H1 (cell line): ENCODE measurements around the gene LGALS16. TPM values are rescaled to one million over a fixed set of nuclear protein-coding genes. Genes with fewer than 3 reads are reported as not detected.

ENCODE experiments used
- CTCF ChIA-PET: fragments of 300-600 bp; sonication (Branson Sonifier 250); formaldehyde crosslinking; loops from one replicate; lab custom pipeline; 2021; ENCODE audit not compliant: partially characterized antibody; lab: Charles Lee
- POLR2A ChIA-PET: fragments of 300-600 bp; sonication (Branson Sonifier 250); formaldehyde crosslinking; loops from one replicate; lab custom pipeline; 2021; ENCODE audit warnings: inconsistent platforms; ENCODE audit not compliant: partially characterized antibody; lab: Charles Lee
- DNase-seq, 2 experiments: peaks; one replicate each; pipeline versions ENCODE4 v3.0.0 to v3.0.0-alpha.2; 2010 to 2022; ENCODE audit warnings: low spot score in 2 of 2, low read depth in 1 of 2, mixed read lengths in 1 of 2
- FAIRE-seq: peaks from 2 replicates; lab custom pipeline; 2011; peaks lifted over from hg19 to GRCh38; lab: Jason Lieb, UNC
- H2AFZ ChIP-seq: 2 replicates; pipeline ENCODE4 v1.8.1; 2012; ENCODE audit warnings: low read length, inconsistent platforms
- H2AK5ac ChIP-seq: 2 replicates; pipeline ENCODE4 v1.6.1; 2013; ENCODE audit warnings: low read depth, low read length
- H2BK120ac ChIP-seq: replicated peaks from 2 replicates; pipeline ENCODE3; 2013; ENCODE audit warnings: low read depth, low read length, inconsistent platforms
- H2BK12ac ChIP-seq: 2 replicates; pipeline ENCODE4 v1.6.1; 2013; ENCODE audit warnings: low read depth, low read length
- H2BK15ac ChIP-seq: 2 replicates; pipeline ENCODE4 v1.6.1; 2013; ENCODE audit warnings: low read length
- H2BK20ac ChIP-seq: 2 replicates; pipeline ENCODE4 v1.6.1; 2013; ENCODE audit warnings: low read length
- H2BK5ac ChIP-seq: 2 replicates; pipeline ENCODE4 v1.6.1; 2013; ENCODE audit warnings: low read depth, low read length
- H3K14ac ChIP-seq: 2 replicates; pipeline ENCODE4 v1.6.1; 2013; ENCODE audit warnings: inconsistent platforms; ENCODE audit not compliant: insufficient read length
- H3K18ac ChIP-seq: 2 replicates; pipeline ENCODE4 v1.6.1; 2013; ENCODE audit warnings: low read length; ENCODE audit errors: extremely low read depth
- H3K23ac ChIP-seq: 2 replicates; pipeline ENCODE4 v1.6.1; 2013; ENCODE audit warnings: inconsistent platforms; ENCODE audit not compliant: insufficient read length
- H3K23me2 ChIP-seq: 2 replicates; pipeline ENCODE4 v1.6.1; 2013; ENCODE audit warnings: low read depth, low read length
- H3K27ac ChIP-seq: 2 replicates; pipeline ENCODE4 v1.6.1; 2011; ENCODE audit warnings: low read depth, low read length, inconsistent platforms
- H3K27me3 ChIP-seq, 4 experiments: replicated peaks in 1 of 4; 1 replicate in 1 of 4; 2 replicates in 3 of 4; pipeline versions ENCODE4 v1.6.1 to v1.8.1; 2011 to 2013; ENCODE audit warnings: low read length in 3 of 4, mild to moderate bottlenecking in 3 of 4, inconsistent platforms in 2 of 4, mixed read lengths in 2 of 4, moderate library complexity in 1 of 4; ENCODE audit not compliant: control insufficient read depth in 3 of 4, insufficient read depth in 3 of 4; ENCODE audit errors: extremely low read depth in 1 of 4
- H3K36me3 ChIP-seq, 4 experiments: 2 replicates each; pipeline versions ENCODE4 v1.6.1 to v1.8.1; 2011 to 2013; ENCODE audit warnings: mild to moderate bottlenecking in 4 of 4, low read length in 3 of 4, moderate library complexity in 2 of 4, control low read depth in 1 of 4, inconsistent platforms in 1 of 4; ENCODE audit not compliant: insufficient read depth in 4 of 4, control insufficient read depth in 2 of 4
- H3K4ac ChIP-seq: replicated peaks from 2 replicates; pipeline ENCODE3; 2013; ENCODE audit warnings: low read length, low read depth, mixed read lengths, inconsistent platforms; ENCODE audit not compliant: insufficient read length
- H3K4me1 ChIP-seq, 4 experiments: replicated peaks in 1 of 4; 1 replicate in 1 of 4; 2 replicates in 3 of 4; pipeline versions ENCODE4 v1.6.1 to v1.8.1; 2011 to 2013; ENCODE audit warnings: low read length in 3 of 4, inconsistent platforms in 2 of 4, mixed read lengths in 1 of 4; ENCODE audit not compliant: insufficient read depth in 4 of 4, control insufficient read depth in 3 of 4
- H3K4me2 ChIP-seq, 2 experiments: 2 replicates each; pipeline versions ENCODE4 v1.6.1 to v1.8.1; 2011 to 2013; ENCODE audit warnings: low read depth in 2 of 2, low read length in 2 of 2, control low read depth in 1 of 2, inconsistent platforms in 1 of 2, mild to moderate bottlenecking in 1 of 2; ENCODE audit not compliant: insufficient read depth in 1 of 2
- H3K4me3 ChIP-seq, 4 experiments: fragments of 200-600, 300-600 bp in 1 of 4; sonication (generic), shearing (Covaris generic), sonication (Bioruptor Twin) in 1 of 4; 2 replicates each; pipeline versions ENCODE4 v1.5.1 to v1.8.1; 2011 to 2016; ENCODE audit warnings: low read length in 4 of 4, low read depth in 3 of 4, control low read depth in 2 of 4, inconsistent platforms in 2 of 4, mild to moderate bottlenecking in 2 of 4, mixed read lengths in 1 of 4, moderate library complexity in 1 of 4; ENCODE audit not compliant: insufficient read depth in 2 of 4; ENCODE audit errors: extremely low read depth in 1 of 4
- H3K56ac ChIP-seq: replicated peaks from 2 replicates; pipeline ENCODE3; 2013; ENCODE audit warnings: low read depth, mild to moderate bottlenecking, mixed read lengths, low read length, inconsistent platforms; ENCODE audit not compliant: insufficient read length
- H3K79me1 ChIP-seq: 2 replicates; pipeline ENCODE4 v1.6.1; 2013; ENCODE audit warnings: low read depth, low read length, control low read depth
- H3K79me2 ChIP-seq, 2 experiments: 2 replicates each; pipeline versions ENCODE4 v1.6.1 to v1.8.1; 2012 to 2013; ENCODE audit warnings: low read length in 2 of 2, mild to moderate bottlenecking in 2 of 2, inconsistent platforms in 1 of 2; ENCODE audit not compliant: insufficient read depth in 2 of 2, control insufficient read depth in 1 of 2
- H3K9ac ChIP-seq, 4 experiments: replicated peaks in 1 of 4; 1 replicate in 1 of 4; 2 replicates in 3 of 4; pipeline versions ENCODE4 v1.6.1 to v1.8.1; 2011 to 2013; ENCODE audit warnings: low read depth in 3 of 4, low read length in 3 of 4, control low read depth in 2 of 4, mild to moderate bottlenecking in 2 of 4, moderate library complexity in 2 of 4, inconsistent platforms in 1 of 4; ENCODE audit errors: extremely low read depth in 1 of 4
- H3K9me3 ChIP-seq, 2 experiments: 2 replicates each; pipeline versions ENCODE4 v1.6.1 to v1.8.1; 2012 to 2013; ENCODE audit warnings: mild to moderate bottlenecking in 2 of 2, moderate library complexity in 2 of 2, control low read depth in 1 of 2, inconsistent platforms in 1 of 2, low read depth in 1 of 2, low read length in 1 of 2, mixed read lengths in 1 of 2; ENCODE audit not compliant: insufficient read depth in 2 of 2
- H4K20me1 ChIP-seq, 2 experiments: replicated peaks in 1 of 2; 2 replicates each; pipeline versions ENCODE3 to v1.8.1; 2011 to 2013; ENCODE audit warnings: inconsistent platforms in 2 of 2, low read length in 2 of 2, mild to moderate bottlenecking in 1 of 2; ENCODE audit not compliant: insufficient read depth in 2 of 2, control insufficient read depth in 1 of 2
- H4K5ac ChIP-seq: 2 replicates; pipeline ENCODE4 v1.6.1; 2013; ENCODE audit warnings: low read length, low read depth, mixed read lengths, inconsistent platforms; ENCODE audit not compliant: insufficient read length
- H4K8ac ChIP-seq: 2 replicates; pipeline ENCODE4 v1.8.0; 2013; ENCODE audit warnings: mild to moderate bottlenecking, moderate library complexity, low read length, inconsistent platforms; ENCODE audit not compliant: insufficient read depth; ENCODE audit errors: extremely low read depth
- H4K91ac ChIP-seq: replicated peaks from 2 replicates; pipeline ENCODE3; 2013; ENCODE audit warnings: low read length, mixed read lengths, inconsistent platforms; ENCODE audit not compliant: insufficient read length
- BACH1 ChIP-seq: IDR thresholded peaks from 2 replicates; pipeline ENCODE4 v1.6.1; 2012; ENCODE audit warnings: low read length, improper control_type of control experiment
- BCL11A ChIP-seq, 2 experiments: IDR thresholded peaks; one replicate each; pipeline ENCODE4 v1.6.1; 2011; ENCODE audit warnings: low read depth in 2 of 2, low read length in 2 of 2, mild to moderate bottlenecking in 2 of 2
- BRCA1 ChIP-seq: IDR thresholded peaks from 2 replicates; pipeline ENCODE4 v1.6.1; 2012; ENCODE audit warnings: low read depth, low read length, improper control_type of control experiment
- E2F6 ChIP-seq: IDR thresholded peaks from 2 replicates; pipeline ENCODE4 v1.6.1; 2012; ENCODE audit warnings: inconsistent platforms
- EGR1 ChIP-seq: IDR thresholded peaks from 2 replicates; pipeline ENCODE4 v1.6.1; 2011; ENCODE audit warnings: low read depth, low read length, borderline replicate concordance
- EP300 ChIP-seq, 2 experiments: IDR thresholded peaks; 1 replicate in 1 of 2; 2 replicates in 1 of 2; pipeline ENCODE4 v1.6.1; 2011 to 2012; ENCODE audit warnings: low read depth in 2 of 2, low read length in 2 of 2, mild to moderate bottlenecking in 2 of 2, borderline replicate concordance in 1 of 2, inconsistent platforms in 1 of 2, moderate library complexity in 1 of 2
- GTF2F1 ChIP-seq: IDR thresholded peaks from 2 replicates; pipeline ENCODE4 v1.6.1; 2012; ENCODE audit warnings: low read depth, low read length, improper control_type of control experiment, borderline replicate concordance
- RBBP5 ChIP-seq: IDR thresholded peaks from 2 replicates; pipeline ENCODE4 v1.7.1; 2012; ENCODE audit warnings: low read depth, mild to moderate bottlenecking, inconsistent platforms, low read length, moderate library complexity, borderline replicate concordance
- RNF2 ChIP-seq: fragments of 200-900, 300-1000 bp; sonication (generic); IDR thresholded peaks from 2 replicates; pipeline ENCODE4 v1.7.1; 2016; ENCODE audit warnings: borderline replicate concordance, low read depth, mild to moderate bottlenecking, antibody characterized with exemption, low read length; ENCODE audit not compliant: poor library complexity, severe bottlenecking; ENCODE audit errors: missing control alignments
- SIX5 ChIP-seq: IDR thresholded peaks from 2 replicates; pipeline ENCODE4 v1.6.1; 2011; ENCODE audit warnings: mild to moderate bottlenecking, low read depth, low read length
- TCF12 ChIP-seq: IDR thresholded peaks from 2 replicates; pipeline ENCODE4 v1.6.1; 2011; ENCODE audit warnings: low read depth, mild to moderate bottlenecking, low read length
- TEAD4 ChIP-seq: IDR thresholded peaks from 2 replicates; pipeline ENCODE4 v1.6.1; 2012; ENCODE audit warnings: low read depth, low read length, inconsistent platforms, mixed read lengths
- WGBS, 2 experiments: shearing (Covaris generic) in 1 of 2; methylation state at CpG; one replicate each; pipeline versions ENCODE4 v1.1.6 to v1.1.7; 2013 to 2015; ENCODE audit warnings: low lambda C conversion rate in 2 of 2, mixed read lengths in 2 of 2, inconsistent platforms in 1 of 2, low coverage in 1 of 2, missing lambda C conversion rate in 1 of 2; ENCODE audit not compliant: insufficient replicate concordance in 2 of 2, insufficient coverage in 1 of 2, insufficient read length in 1 of 2; ENCODE audit errors: extremely low coverage in 1 of 2, missing lambda C conversion rate in 1 of 2; 5-methylcytosine and 5-hydroxymethylcytosine counted together
- polyA plus RNA-seq, 7 experiments: library from polyadenylated mRNA; depleted of rRNA in 3 of 7; stranded (reverse) in 5 of 7; unstranded in 2 of 7; fragments of >200 nt in 5 of 7; fragments of 200-250 nt in 2 of 7; gene quantifications; 1 replicate in 5 of 7; 2 replicates in 1 of 7; 4 replicates in 1 of 7; pipeline versions ENCODE4 v1.2.1 to v1.2.3, GENCODE V29; 2011 to 2013; ENCODE audit warnings: missing spikeins in 2 of 7, mixed read lengths in 2 of 7
- total RNA-seq: library from RNA; stranded (reverse); fragmentation: NEBNext Ultra II Directional; extraction: Animal tissue kit (Norgen Biotek cat#: 25700); gene quantifications from 2 replicates; pipeline ENCODE4 v1.2.1, GENCODE V29; 2021

Gene LGALS16
- total and polyA plus RNA-seq, 2 of the 8 experiments (the other 6 are each of a cell fraction or from before 2014, with no cell fraction given) = not detected

GRCh38 chr19:39709026-39709872, 53.5 kb downstream of the LGALS16 start:
- Histone ChIP-seq H3K4me1 (no peaks in the 10 kb centered on the region), H2BK120ac (no peak overlapping the region), H2BK12ac (no peak overlapping the region), H4K5ac (no peak overlapping the region), H3K79me1 (no peaks in the 10 kb centered on the region), H3K23ac (no peak overlapping the region), H4K20me1 (no peaks in the 10 kb centered on the region), H3K23me2 (no peaks in the 10 kb centered on the region), H2AFZ (no peak overlapping the region), H3K14ac (no peak overlapping the region), H3K27me3 (no peaks in the 10 kb centered on the region), H3K18ac (no peak overlapping the region), H2BK5ac (no peak overlapping the region), H2BK15ac (no peak overlapping the region), H2BK20ac (no peak overlapping the region), H3K36me3 (no peaks in the 10 kb centered on the region), H3K4me3 (no peak overlapping the region), H4K91ac (no peak overlapping the region), H4K8ac (no peak overlapping the region), H3K4me2 (no peak overlapping the region), H3K27ac (no peak overlapping the region), H3K56ac (no peak overlapping the region), H2AK5ac (no peak overlapping the region), H3K4ac (no peak overlapping the region), H3K9me3 (no peaks in the 10 kb centered on the region), H3K9ac (no peak overlapping the region), H3K79me2 (no peaks in the 10 kb centered on the region)
- no peak for FAIRE-seq
- CTCF ChIA-PET = no interaction called here
- WGBS, 2 experiments = 91% methylated on average over 5 of the region's 5 CpGs; no CpG with 5 or more reads in 1 of the 2 experiments
- POLR2A ChIA-PET = no interaction called here
- no peak for DNase-seq
- no peak for TF ChIP-seq TEAD4
- TF ChIP-seq RNF2 = no peak
- TF ChIP-seq RBBP5 = no peak
- TF ChIP-seq BRCA1 = no peak
- no peak for TF ChIP-seq TCF12
- TF ChIP-seq EGR1 = no peak
- TF ChIP-seq BACH1 = no peak
- TF ChIP-seq SIX5 = no peak
- no peak for TF ChIP-seq BCL11A (IDR thresholded peaks at IDR 0.05; ENCODE audit: low read depth in 2 of 2, low read length in 2 of 2)
- TF ChIP-seq GTF2F1 = no peak
- no peak for TF ChIP-seq E2F6
- TF ChIP-seq EP300 (IDR thresholded peaks at IDR 0.05; ENCODE audit: borderline replicate concordance in 1 of 2, low read depth in 2 of 2, low read length in 2 of 2) = no peak
